CD1c-positive myeloid dendritic cell (primary cell): ENCODE results near the gene GSTM1.
"Not testable (repeated sequence)": the region's sequence is repeated elsewhere in the genome, so short reads cannot be mapped to it uniquely, and the experiment has no call there.

Experiments used
- DNase-seq: peaks from one replicate; pipeline ENCODE4 v3.0.0-alpha.2; 2016; ENCODE audit errors: extremely low spot score

Gene GSTM1

DNA sequence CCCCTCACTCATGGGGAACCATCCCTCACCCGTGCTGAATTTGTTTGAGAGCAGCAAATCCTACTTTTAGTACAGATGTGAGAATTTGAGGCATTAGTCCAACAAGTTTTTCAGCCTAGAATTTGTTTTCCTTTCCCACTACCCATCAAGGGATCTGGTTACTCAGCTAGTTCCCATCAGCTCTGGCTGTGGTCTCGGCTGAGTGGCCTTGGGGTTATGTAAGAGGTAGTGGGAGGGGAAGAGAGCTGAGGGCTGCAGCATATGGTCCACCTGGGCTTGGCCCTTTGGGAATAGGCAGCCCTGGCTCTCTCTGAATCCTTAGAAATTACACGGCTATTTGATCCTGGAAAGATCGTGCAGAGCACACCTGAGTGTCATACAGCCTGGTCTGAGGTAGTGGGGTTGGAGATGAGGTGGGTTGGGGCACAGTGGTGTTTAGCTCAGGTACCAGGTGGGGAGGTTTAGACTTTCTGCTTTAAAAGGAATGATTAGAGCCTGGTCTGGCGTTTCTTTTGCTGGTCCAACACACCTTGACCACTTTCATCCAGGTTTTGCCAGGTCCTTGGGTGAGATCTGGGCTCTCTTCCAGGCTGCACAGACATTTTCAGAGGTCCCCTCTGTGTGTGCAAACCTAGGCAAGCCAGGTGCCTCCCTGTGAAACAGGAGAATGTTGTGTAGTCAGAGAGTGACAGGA lies 27.5 kb upstream of the GSTM1 start:
- DNase-seq: no peak

DNA sequence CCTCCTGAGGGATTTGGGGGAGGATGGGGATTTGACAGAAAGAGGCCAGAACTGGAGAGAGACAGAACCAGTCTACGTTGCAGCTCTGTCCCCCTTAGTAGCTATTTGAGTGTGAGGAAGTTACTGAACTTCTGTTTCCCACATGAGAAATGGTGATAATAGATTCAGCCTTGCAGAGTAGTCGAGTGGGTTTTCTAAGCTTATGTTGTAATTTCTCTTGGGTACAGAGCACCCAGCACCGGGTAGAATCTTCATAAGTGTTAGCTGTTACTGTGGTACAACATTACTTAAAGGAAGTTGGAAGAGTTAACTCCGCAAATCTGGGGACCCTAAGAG lies 27.0 kb upstream of the GSTM1 start:
- DNase-seq: not testable (repeated sequence)

DNA sequence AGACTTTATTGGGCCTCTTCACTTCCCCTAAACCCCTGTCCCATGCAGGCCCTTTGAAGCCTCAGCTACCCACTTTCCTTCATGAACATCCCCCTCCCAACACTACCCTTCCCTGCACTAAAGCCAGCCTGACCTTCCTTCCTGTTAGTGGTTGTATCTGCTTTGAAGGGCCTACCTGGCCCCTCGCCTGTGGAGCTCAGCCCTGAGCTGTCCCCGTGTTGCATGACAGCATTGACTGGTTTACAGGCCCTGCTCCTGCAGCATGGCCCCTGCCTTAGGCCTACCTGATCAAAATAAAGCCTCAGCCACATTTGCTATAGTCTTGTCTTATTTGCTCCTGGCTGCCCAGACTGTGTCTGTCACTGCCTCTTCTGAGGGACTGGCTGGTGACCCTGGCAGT lies 26.2 kb upstream of the GSTM1 start:
- DNase-seq: no peak

DNA sequence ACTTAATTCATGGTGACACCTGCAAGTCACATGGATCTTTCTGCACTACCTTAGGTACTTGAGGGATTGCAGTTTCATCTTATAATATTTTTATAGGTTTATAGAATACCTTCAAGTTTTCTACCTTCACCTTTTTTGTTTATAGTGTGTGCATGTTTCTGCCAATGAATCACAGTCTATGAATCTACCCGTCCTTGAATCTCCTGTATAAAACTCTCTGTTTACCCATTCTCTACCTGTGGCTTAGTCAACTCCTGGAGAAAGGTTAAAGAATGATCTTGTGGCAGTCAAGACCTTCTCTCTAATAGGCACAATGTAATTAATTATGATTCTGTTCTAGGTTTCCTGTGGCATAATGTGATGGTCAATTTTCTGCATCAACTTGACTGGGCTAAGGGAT lies 22.9 kb upstream of the GSTM1 start:
- no peak for DNase-seq

DNA sequence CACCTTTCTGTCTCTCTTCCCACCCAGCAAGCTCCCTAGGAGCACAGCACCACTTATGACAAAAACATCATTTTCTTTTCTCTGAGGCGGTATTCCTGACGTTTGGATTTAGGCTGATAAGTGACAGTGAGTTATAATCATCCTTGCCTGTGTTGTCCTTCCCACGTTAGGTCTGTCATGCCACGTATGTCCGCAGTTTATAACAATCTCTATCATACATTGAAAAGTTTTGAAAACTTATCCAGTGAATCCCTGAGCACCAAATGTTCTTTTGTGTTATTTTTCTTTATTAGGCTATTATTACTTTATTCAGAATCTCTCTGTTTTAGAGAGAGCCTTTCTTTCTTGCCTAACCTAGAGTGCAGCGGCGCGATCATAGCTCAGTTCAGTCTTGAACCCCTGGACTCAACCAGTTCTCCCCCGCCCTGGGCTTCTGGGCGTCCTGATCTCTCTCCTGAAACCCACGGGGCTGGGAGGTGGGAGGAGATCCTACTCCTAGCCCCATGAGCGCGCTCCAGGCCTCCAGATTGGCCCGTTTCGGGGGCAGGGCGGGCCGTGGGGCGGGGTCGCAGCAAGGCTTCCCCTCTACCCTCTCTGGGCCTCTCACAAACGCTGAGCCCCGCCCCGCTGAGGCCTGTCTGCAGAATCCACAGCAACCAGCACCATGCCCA lies 20.0 kb upstream of the GSTM1 start, which contains the start of gene GSTM2:
TSS of gene GSTM2 (plus strand) at position 606 of the 671 bp plus-strand sequence. CDS start at position 665, 59 bp downstream.
- DNase-seq: peak; percentile 74

DNA sequence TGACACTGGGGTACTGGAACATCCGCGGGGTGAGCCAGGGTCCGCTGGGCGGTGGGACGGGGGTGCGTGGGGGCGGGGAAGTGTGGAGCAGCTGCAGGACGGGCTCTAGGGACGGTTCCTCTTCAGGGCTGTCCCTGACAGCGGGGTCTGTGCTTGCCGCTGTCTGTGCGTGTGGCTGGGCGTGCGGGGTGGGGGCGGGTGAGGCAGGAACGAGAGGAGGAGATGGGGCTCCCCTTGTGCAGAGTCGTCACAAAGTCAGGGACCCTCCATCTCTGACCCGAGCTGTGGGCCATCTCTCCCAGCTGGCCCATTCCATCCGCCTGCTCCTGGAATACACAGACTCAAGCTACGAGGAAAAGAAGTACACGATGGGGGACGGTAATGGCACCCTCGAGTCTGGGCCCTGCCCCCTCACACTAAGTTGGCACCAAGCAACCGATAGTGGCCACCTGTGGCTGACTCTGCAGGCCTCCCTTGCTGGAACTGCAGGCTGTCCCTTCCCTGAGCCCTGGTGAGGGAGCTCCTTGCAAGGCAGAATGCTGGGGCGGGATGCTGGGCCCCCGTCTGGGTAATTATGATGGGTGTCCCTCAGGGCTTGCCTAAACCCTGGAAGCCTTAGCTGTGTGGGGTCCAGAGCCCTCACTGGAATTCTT lies 19.4 kb upstream of the GSTM1 start:
- DNase-seq: no peak

DNA sequence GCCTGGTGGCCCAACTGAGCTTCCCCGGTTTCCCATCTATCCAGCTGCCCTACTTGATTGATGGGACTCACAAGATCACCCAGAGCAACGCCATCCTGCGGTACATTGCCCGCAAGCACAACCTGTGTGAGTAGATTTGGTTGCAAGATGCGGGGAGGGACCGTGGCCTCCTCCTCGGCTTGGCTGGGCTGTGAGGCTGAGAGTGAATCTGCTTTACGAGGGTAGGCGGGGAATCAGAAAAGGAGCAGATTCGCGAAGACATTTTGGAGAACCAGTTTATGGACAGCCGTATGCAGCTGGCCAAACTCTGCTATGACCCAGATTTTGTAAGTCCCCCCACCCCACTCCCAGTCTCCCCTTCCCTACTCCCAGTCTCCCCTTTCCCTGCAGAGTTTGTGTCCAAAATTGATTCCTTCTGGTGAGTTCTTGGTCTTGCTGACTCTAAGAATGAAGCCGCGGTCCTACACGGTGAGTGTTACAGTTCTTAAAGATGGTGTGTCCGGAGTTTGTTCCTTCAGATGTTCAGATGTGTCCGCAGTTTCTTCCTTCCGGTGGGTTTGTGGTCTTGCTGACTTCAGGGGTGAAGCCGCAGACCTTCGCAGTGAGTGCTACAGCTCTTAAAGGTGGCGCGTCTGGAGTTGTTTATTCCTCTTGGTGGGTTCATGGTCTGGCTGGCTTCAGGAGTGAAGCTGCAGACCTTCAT lies 18.2 kb upstream of the GSTM1 start:
- DNase-seq: no peak

DNA sequence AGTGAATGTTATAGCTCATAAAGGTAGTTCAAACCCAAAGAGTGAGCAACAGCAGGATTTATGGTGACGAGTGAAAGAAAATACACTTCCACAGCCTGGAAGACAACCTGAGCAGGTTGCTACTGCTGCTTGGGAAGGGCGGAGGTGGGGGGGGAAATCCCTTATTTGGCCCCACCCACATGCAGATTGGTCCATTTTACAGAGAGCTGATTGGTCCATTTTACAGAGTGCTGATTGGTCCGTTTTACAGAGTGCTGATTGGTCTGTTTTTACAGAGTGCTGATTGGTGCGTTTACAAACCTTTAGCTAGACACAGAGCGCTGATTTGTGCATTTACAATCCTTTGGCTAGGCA lies 17.7 kb upstream of the GSTM1 start:
- not testable (repeated sequence) for DNase-seq

DNA sequence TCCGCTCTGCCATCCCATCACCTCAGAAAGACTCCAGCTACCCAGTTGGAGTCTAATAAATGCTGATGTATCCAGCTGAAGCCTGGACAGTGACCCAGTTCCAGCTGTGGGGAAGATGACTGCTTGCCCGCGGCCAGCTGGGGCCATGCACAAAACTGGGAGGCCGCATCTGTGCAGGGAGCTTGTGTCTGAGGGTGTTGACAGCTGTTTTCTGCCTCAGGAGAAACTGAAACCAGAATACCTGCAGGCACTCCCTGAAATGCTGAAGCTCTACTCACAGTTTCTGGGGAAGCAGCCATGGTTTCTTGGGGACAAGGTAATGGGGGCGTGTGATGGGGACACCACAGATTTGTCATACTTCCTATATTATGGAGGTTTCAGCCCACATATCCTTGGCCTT lies 16.6 kb upstream of the GSTM1 start:
- no peak for DNase-seq

DNA sequence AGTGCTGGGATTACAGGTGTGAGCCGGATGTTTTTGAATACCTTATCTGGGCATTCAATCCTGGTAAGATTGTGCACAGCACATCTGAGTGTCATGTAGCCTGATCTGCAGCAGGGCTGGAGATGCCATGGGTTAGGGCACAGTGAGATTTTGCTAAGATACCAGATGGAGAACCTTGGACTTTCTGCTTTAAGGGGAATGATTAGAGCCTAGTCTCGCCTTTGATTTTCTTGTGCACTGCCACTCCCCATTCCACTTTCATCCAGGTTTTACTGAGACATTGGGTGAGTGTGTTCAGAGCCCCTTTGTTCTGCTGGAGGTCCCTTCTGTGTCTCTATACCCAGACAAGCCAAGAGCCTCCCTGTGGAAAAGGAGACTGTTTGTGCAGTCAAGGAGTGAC lies 13.8 kb upstream of the GSTM1 start:
- DNase-seq: not testable (repeated sequence)

DNA sequence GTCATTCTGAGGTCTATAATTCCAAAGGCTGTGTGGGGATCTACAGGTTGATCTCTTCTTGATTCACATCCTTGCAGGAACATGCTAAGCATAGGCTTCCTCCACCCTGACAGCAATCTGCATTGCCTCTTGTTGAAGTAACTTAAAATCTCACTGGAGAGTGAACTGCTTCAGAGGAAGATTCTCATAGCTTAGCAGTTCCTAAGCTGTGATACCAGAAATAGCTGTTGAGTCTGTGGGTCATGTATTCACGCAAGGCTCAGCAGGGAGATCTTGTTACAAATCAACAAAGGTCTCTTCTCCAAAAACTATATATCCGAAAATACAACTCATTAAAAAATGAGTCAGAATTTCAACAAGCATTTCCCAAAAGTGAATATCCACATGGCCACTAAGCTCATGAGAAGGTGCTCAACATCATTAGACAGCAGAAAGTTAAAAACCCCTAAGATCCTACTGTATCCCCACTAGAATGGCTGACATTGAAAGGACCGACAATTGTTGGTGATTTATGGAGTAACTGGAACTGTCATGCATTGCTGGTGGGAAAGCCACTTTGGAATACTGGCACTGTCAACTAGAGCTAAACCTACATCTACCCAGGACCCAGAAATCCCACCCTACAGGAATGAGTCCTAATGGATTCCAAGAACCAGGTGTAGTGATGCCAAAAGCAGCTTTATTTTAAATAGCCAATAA lies 10.8 kb upstream of the GSTM1 start:
- not testable (repeated sequence) for DNase-seq

DNA sequence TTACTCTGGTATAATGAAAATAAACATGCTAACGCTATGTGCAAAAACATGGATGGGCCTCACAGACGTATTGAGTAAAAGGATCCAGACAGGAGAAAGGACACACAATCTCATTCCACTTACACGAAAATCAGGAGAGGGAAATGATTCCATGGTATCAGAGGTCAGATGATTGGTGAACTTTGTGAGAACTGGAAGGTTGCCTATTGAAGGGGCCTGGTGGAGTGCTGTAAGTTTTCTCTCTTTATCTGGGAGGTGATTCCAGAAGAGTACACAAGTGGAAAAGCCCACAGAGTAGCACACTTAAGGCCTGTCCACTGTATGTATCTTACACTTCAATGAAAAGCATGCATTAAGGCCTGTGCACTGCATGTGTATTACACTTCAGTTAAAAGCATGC lies 10.2 kb upstream of the GSTM1 start:
- DNase-seq: no peak

DNA sequence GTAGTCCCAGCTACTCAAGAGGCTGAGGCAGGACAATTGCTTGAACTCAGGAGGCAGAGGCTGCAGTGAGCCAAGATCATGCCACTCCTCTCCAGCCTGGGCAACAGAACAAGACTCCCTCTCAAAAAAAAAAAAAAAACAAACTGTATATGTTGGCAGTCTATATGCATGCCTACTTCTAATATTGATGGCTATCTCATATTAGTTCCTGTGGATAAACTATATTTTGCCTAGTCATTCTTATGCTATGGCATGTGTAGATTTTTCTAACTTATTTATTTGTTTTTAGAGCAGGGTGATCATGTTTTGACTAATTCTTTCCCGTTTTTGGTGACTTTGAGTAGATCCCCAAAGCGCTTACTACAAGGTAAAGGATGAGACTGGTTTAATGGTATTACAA lies 9.0 kb upstream of the GSTM1 start:
- not testable (repeated sequence) for DNase-seq

DNA sequence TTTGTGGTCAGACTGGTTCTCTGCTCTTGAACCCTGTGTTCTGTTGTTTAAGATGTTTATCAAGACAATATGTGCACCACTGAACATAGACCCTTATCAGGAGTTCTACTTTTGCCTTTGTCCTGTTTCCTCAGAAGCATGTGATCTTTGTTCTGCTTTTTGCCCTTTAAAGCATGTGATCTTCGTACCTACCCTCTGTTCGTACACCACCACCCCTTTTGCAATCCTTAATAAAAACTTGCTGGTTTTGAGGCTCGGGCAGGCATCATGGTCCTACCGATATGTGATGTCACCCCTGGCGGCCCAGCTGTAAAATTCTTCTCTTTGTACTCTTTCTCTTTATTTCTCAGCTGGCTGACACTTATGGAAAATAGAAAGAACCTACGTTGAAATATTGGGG lies 2.8 kb upstream of the GSTM1 start:
- peak; percentile 29 for DNase-seq

DNA sequence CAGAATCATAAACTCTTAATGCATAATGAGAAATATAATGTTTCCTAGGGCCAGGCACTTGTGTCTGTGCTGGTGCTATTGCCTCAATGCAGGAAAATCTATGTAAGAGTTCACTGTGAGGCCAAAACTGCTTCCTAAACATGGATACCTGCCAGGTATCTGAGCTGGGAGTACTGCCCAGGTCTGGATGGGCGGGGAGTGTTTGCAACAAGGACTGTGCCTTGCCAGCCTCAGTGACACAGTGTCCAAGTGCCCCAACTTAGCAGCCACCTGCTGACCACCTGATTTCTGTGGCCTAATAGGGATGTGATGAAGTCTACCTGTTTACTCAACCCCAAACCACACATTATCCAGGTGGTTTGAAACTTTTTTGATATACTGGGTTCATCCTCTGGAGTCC lies 2.2 kb upstream of the GSTM1 start:
- DNase-seq: not testable (repeated sequence)

DNA sequence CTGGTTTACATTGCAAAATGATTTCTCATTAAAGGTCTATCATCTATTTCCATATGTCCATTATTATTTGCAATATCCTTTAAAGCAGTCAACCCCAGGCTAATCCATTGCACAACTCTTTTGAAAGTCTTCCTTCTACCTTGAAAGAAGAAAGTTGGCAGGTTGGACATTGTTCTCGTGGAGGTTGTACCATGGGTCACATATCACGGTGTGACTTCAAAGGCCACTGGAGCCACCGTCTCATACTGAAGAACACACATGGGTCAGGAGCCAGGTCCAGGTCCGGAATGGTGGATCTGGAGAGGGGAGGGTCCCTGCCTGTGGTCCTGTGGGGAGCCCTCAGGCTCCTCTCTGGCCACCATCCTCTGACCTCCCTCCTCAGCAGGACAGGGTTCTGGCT lies 1.7 kb upstream of the GSTM1 start:
- DNase-seq: not testable (repeated sequence)

DNA sequence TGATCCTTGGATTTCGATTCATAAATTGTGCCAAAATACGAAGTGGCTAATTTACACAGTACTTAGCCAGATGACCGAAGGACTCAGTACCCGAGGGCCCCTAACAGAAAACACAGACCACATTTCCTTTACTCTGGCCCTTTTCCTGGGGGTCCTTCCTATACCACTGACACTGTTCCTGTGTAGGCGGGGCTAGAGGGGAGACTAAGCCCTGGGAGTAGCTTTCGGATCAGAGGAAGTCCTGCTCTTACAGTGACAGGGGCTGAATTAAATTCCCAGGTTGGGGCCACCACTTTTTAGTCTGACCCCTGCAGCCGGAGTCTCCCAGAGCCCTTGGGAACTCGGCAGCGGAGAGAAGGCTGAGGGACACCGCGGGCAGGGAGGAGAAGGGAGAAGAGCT lies 508 bp upstream of the GSTM1 start:
- not testable (repeated sequence) for DNase-seq

DNA sequence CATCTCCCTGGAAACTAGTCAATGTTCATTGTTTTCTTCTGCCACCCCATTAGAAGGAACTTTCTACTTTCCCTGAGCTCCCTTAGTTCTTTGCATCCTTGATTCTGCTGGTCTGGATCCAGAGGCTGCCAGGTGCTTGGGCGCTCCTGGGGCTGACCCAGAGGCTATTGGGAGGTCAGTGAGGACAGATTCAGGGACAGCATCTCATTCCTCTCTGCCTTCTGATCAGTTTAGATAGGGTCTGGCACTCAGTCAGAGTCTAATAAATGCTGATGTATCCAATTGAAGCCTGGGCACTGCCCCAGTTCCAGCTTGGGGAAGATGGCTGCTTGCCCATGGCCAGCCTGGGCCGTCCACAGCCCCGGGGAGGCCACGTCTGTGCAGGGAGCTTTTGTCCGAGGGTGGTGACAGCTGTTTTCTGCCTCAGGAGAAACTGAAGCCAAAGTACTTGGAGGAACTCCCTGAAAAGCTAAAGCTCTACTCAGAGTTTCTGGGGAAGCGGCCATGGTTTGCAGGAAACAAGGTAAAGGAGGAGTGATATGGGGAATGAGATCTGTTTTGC lies 2.3 kb downstream of the GSTM1 start:
- DNase-seq: no peak

DNA sequence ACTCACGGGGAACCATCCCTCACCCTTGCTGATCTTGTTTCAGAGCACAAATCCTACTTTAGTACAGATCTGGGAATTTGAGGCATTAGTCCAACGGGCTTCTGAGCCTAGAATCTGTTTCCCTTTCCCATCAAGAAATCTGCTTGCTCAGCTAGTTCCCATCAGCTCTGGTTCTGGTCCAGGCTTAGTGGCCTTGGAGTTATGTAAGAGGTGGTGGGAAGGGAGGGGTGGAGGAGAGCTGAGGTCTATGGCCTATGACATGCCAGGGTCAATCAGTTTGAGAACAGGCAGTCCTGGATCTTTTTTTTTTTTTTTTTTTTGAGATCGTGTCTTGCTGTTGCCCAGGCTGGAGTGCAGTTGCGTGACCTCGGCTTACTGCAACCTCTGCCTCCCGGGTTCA lies 4.1 kb downstream of the GSTM1 start:
- no peak for DNase-seq

DNA sequence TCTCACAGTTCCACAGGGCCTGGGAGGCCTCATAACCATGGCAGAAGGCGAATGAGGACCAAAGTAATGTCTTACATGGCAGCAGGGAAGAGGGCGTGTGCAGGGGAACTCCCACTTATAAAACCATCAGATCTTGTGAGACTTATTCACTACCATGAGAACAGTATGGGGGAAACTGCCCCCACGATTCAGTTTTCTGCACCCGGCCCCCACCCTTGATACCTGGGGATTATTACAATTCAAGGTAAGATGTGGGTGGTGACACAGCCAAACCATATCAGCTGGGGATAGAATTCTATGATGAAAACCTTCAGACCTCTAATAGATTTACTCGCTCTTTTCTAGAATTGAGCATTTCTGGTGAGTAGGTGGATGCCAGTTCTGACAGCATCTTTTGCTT lies 6.8 kb downstream of the GSTM1 start:
- DNase-seq: not testable (repeated sequence)

DNA sequence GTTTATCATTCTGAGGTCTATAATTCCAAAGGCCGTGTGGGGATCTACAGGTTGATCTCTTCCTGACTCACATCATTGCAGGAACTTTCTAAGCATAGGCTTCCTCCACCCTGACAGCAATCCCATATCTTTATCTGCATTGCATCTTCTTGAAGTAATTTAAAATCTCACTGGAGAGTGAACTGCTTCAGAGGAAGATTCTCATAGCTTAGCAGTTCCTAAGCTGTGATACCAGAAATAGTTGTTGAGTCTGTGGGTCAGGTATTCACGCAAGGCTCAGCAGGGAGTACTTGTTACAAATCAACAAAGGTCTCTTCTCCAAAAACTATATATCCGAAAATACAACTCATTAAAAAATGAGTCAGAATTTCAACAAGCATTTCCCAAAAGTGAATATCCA lies 7.5 kb downstream of the GSTM1 start:
- not testable (repeated sequence) for DNase-seq

DNA sequence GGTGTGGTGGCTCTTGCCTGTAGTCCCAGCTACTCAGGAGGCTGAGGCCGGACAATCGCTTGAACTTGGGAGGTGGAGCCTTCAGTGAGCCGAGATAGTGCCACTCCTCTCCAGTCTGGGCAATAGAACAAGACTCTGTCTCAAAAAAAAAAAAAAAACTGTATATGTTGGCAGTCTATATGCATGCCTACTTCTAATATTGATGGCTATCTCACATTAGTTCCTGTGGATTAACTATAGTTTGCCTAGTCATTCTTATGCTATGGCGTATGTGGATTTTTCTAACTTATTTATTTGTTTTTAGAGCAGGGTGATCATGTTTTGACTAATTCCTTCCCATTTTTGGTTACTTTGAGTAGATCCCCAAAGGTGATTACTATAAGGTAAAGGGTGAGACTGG lies 9.4 kb downstream of the GSTM1 start:
- DNase-seq: no peak
